GM12892 (cell line): ENCODE data around the gene SPATA20.

Experiments used
- POLR2A ChIP-seq: IDR thresholded peaks from 2 replicates; pipeline ENCODE4 v1.6.1; 2011; ENCODE audit warnings: low read depth, low read length, control low read depth
- POLR2AphosphoS5 ChIP-seq: IDR thresholded peaks from 2 replicates; pipeline ENCODE4 v1.6.1; 2011; ENCODE audit warnings: low read depth, low read length, control low read depth
- TAF1 ChIP-seq: IDR thresholded peaks from 2 replicates; pipeline ENCODE4 v1.6.1; 2011; ENCODE audit warnings: low read depth, mild to moderate bottlenecking, control low read depth, low read length, borderline replicate concordance

- TF ChIP-seq POLR2A (no peak), TAF1 (no peak), POLR2AphosphoS5 (no peak)
Measured at GRCh38 chr17:50498021-50498874, 48.7 kb upstream of the SPATA20 start.
